ENCODE results near the gene LPCAT3.

DNA sequence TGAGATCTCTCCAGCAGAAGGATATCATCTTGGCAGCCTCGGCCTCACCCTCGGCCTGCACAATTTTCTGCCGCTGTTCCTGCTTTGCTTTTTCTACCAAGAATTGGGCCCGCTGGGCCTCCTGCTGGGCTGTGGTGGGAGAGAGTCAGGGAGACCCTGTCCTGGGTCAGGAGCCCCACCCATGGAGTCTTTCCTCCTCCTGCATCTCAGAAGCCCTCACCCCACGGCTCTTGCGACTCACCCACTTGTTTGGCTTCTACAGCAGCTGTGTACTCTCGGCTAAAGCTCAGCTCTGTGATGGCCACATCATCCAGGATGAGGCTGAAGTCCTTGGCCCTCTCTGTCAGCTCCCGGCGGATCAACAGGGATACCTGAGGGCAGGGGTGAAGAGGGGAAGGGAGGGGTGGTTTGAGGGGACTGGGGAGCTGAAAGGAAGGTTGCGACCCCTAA lies 50.6 kb downstream of the LPCAT3 start:
- TF ChIP-seq ZNF777 (tag by site-specific recombination; IDR thresholded peaks at IDR 0.05; ENCODE audit: borderline replicate concordance) (no peak), ZIC2 (tag by site-specific recombination; IDR thresholded peaks at IDR 0.05) (no peak), CTCF (tag by site-specific recombination; IDR thresholded peaks at IDR 0.05) (no peak), ZNF677 (tag by site-specific recombination; IDR thresholded peaks at IDR 0.05) (no peak), ZNF292 (tag by site-specific recombination; IDR thresholded peaks at IDR 0.05; ENCODE audit: borderline replicate concordance, low read depth) (no peak), ZBTB1 (tag by site-specific recombination; IDR thresholded peaks at IDR 0.05) (no peak), REST (tag by site-specific recombination; IDR thresholded peaks at IDR 0.05) (no peak), ZNF513 (tag by site-specific recombination; IDR thresholded peaks at IDR 0.05) (no peak), ZNF776 (tag by site-specific recombination; IDR thresholded peaks at IDR 0.05; ENCODE audit: borderline replicate concordance) (no peak), ZNF830 (tag by site-specific recombination; IDR thresholded peaks at IDR 0.05; ENCODE audit: low read depth) (no peak), OVOL3 (tag by site-specific recombination; IDR thresholded peaks at IDR 0.05) (no peak)
- TF ChIP-seq, protein P1, sequence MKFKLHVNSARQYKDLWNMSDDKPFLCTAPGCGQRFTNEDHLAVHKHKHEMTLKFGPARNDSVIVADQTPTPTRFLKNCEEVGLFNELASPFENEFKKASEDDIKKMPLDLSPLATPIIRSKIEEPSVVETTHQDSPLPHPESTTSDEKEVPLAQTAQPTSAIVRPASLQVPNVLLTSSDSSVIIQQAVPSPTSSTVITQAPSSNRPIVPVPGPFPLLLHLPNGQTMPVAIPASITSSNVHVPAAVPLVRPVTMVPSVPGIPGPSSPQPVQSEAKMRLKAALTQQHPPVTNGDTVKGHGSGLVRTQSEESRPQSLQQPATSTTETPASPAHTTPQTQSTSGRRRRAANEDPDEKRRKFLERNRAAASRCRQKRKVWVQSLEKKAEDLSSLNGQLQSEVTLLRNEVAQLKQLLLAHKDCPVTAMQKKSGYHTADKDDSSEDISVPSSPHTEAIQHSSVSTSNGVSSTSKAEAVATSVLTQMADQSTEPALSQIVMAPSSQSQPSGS (tag by site-specific recombination; IDR thresholded peaks at IDR 0.05; ENCODE audit: low read depth) = no peak

Measured in HEK293 (cell line).